ENCODE measurements around the gene ATP5F1B. TPM values are rescaled to one million over a fixed set of nuclear protein-coding genes. Genes with fewer than 3 reads are reported as not detected.

Gene ATP5F1B
- polyA plus RNA-seq, 1 of the 3 experiments (the other 2 are of a cell fraction): 762 TPM

- POLR2A ChIA-PET: no interaction called here
- CTCF ChIA-PET: interaction anchor here (1.0 to 3.1 kb wide), 2 partner anchors 9 to 16 kb away, joined by 3 to 16 read pairs; no protein-coding TSS in a partner anchor
- Histone ChIP-seq H3F3A (replicated peaks; ENCODE audit: insufficient read depth) (peaks cover 33% of the 10 kb centered on the region), H3K9ac (no peak overlapping the region), H3K9me2 (no peaks in the 10 kb centered on the region), H3K79me2 (ENCODE audit: insufficient read depth) (no peaks in the 10 kb centered on the region), H3K36me3 (replicated peaks in 1 of 2; ENCODE audit: control insufficient read depth in 1 of 2, insufficient read depth in 2 of 2, low read length in 1 of 2) (peaks cover 32 to 90% of the 10 kb centered on the region in 2 experiments), H3K4me2 (no peak overlapping the region), H3K27ac (ENCODE audit: low read depth in 2 of 2, low read length in 1 of 2) (no peak overlapping the region), H3K27me3 (ENCODE audit: insufficient read depth) (no peaks in the 10 kb centered on the region), H3K4me3 (ENCODE audit: low read depth in 2 of 2, low read length in 1 of 2) (no peak overlapping the region), H3K9me3 (no peaks in the 10 kb centered on the region), H2AFZ (ENCODE audit: low read depth) (no peak overlapping the region), H3K4me1 (ENCODE audit: control insufficient read depth in 1 of 2, insufficient read depth in 2 of 2, low read depth in 1 of 2, low read length in 1 of 2) (no peaks in the 10 kb centered on the region), H4K20me1 (ENCODE audit: insufficient read depth) (no peaks in the 10 kb centered on the region)
- 96% methylated on average over 10 of the region's 10 CpGs for WGBS (ENCODE audit: low lambda C conversion rate)
- TF ChIP-seq FOXM1 (IDR thresholded peaks at IDR 0.05; ENCODE audit: low read depth): no peak
- TF ChIP-seq MEF2A (IDR thresholded peaks at IDR 0.05; ENCODE audit: borderline replicate concordance, low read depth): no peak
- TF ChIP-seq YY1 (IDR thresholded peaks at IDR 0.05; ENCODE audit: low read depth): no peak
- no peak for TF ChIP-seq GABPA (IDR thresholded peaks at IDR 0.05; ENCODE audit: low read depth)
- TF ChIP-seq CTCF (IDR thresholded peaks at IDR 0.05): no peak
- no peak for TF ChIP-seq SMC3 (IDR thresholded peaks at IDR 0.05; ENCODE audit: low read depth, low read length)
- TF ChIP-seq TEAD4 (IDR thresholded peaks at IDR 0.05; ENCODE audit: borderline replicate concordance, insufficient read depth): no peak
- no peak for TF ChIP-seq CHD2 (IDR thresholded peaks at IDR 0.05; ENCODE audit: low read length, partially characterized antibody)
- no peak for TF ChIP-seq NFIC (IDR thresholded peaks at IDR 0.05; ENCODE audit: borderline replicate concordance)
- no peak for TF ChIP-seq RXRA (IDR thresholded peaks at IDR 0.05; ENCODE audit: borderline replicate concordance, low read depth)
- TF ChIP-seq MXI1 (IDR thresholded peaks at IDR 0.05; ENCODE audit: low read depth, low read length): no peak
- TF ChIP-seq POLR2AphosphoS5 (IDR thresholded peaks at IDR 0.05; ENCODE audit: low read depth, low read length): no peak
- no peak for TF ChIP-seq FOSL2 (IDR thresholded peaks at IDR 0.05; ENCODE audit: borderline replicate concordance, low read depth)
- no peak for TF ChIP-seq RCOR1 (IDR thresholded peaks at IDR 0.05; ENCODE audit: low read length)
- no peak for TF ChIP-seq REST (IDR thresholded peaks at IDR 0.05; ENCODE audit: low read depth, low read length)
- TF ChIP-seq, protein P1, sequence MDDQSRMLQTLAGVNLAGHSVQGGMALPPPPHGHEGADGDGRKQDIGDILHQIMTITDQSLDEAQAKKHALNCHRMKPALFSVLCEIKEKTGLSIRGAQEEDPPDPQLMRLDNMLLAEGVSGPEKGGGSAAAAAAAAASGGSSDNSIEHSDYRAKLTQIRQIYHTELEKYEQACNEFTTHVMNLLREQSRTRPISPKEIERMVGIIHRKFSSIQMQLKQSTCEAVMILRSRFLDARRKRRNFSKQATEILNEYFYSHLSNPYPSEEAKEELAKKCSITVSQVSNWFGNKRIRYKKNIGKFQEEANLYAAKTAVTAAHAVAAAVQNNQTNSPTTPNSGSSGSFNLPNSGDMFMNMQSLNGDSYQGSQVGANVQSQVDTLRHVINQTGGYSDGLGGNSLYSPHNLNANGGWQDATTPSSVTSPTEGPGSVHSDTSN (IDR thresholded peaks at IDR 0.05): no peak
- no peak for DNase-seq
Observed at GRCh38 chr12:56599797-56600196, 46.0 kb downstream of the ATP5F1B start.
